HG03097 (cell line): ENCODE results near the gene TIGD2.
A peak's percentile ranks its signal among the peaks of the same experiment; 100 is the strongest.

ENCODE experiments used
- ATAC-seq: cut with Tn5 transposase; IDR thresholded peaks from one replicate; pipeline ENCODE4 v1.9.1; 2021; ENCODE audit not compliant: unreplicated experiment, low FRiP score

TIGD2 gene

GRCh38 chr4:89110986-89111832 lies at the start of gene TIGD2:
Gene TIGD2 (plus strand): TSS chr4:89111533. CDS start chr4:89112975, 1,442 bp downstream.
- ATAC-seq, result peak; percentile 83

GRCh38 chr4:89064848-89065247 lies 46.5 kb upstream of the TIGD2 start:
- ATAC-seq, result no peak

- no peak for ATAC-seq
Observed at GRCh38 chr4:89067417-89067816, 43.9 kb upstream of the TIGD2 start.

DNA sequence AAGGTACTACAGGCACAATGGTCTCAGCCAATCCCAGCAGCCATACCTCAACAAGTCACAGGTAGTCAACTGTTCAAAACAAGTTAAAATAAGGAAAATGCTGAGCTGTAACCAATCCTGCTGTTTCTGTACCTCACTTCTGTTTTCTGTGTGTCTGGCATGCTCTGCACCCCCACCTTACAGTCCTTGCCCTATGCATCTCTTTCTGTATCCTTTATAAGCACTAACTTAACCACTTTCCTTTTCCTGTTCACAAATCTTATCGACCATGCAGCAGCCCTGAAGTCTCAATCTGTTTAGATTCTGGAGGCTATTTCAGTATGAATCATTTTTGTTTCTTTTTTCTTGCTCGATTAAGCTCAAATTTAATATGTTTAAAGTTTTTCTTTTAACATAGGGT lies 41.9 kb upstream of the TIGD2 start:
- ATAC-seq, result peak; percentile 76

GRCh38 chr4:89070041-89070440 lies 41.3 kb upstream of the TIGD2 start:
- peak; percentile 49 for ATAC-seq

DNA sequence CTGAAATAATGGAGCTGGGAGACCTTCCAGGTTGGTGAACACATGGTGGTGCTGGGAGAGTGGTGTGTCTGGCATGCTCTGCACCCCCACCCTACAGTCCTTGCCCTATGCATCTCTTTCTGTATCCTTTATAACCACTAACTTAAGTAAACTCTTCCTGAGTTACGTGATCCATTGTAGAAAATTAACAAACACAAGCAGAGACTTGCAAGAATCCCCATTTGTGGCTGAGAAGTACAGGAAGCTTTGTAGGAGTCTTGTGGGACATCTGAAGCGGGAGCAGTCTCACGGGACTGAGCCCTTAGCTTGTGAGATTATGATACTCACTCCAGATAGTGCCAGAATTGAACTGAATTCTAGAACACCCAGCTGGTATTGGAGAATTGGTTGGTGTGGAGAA lies 40.0 kb upstream of the TIGD2 start:
- no peak for ATAC-seq

- ATAC-seq, result no peak
Observed at GRCh38 chr4:89072921-89073320, 38.4 kb upstream of the TIGD2 start.

DNA sequence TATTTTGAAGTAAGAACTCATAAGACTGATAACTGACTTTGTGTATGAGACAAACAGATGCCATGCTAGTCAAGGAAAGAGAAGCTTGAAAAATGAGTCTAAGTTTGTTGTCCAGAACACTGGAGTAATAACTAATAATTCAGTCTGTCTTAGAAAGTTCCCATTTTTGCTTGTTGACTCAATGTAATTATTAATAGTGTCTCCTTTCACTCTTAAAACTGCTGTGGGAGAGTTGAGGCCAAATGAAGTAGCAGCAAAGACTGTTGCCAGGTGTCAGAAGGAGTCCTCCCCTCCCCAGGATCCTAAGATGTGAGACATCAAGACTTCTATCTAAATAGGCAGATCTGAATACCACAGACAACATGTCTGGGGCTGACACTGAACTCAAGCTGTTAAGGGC lies 33.6 kb upstream of the TIGD2 start:
- ATAC-seq, result no peak

- no peak for ATAC-seq
Observed at GRCh38 chr4:89078300-89078699, 33.0 kb upstream of the TIGD2 start.

DNA sequence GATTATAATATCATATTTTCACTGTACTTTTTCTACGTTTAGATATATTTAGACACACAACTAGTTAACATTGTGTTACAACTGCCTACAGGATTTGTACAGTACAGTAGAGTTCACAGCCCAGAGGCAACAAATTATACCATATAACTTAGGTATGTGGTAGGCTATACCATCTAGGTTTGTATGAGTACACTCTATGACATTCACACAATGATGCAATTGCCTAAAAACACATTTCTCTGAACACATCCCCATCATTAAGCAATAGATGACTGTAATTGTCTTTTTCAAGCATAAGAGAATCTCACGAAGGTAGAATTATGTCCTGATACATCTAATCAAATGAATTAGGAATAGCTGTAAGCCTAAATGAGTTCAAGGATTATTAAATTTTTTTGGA lies 12.3 kb upstream of the TIGD2 start:
- no peak for ATAC-seq

DNA sequence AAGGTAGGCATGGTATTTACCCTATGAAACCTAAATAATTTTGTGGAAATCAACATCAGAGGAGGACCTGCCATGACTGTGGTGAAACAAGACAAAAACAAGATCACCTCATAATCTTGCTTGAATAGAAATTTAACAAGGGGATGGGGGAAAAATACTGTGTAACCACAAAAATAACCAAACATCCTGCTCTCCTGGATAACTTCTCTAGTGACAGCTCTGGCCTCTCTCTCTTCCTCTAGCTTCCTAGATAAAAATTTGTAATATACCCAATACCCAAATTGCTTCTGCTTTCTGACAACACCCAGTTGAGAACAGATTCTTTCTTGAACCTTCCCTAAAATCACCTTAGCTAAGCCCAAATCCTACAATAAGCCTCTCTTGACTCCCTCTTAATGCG lies 11.9 kb upstream of the TIGD2 start:
- ATAC-seq, result no peak

- ATAC-seq, result peak; percentile 21
Observed at GRCh38 chr4:89100853-89101252, 10.5 kb upstream of the TIGD2 start.

- ATAC-seq, result peak; percentile 85
Observed at GRCh38 chr4:89101256-89102161, 9.8 kb upstream of the TIGD2 start.

GRCh38 chr4:89105726-89106125 lies 5.6 kb upstream of the TIGD2 start:
- ATAC-seq, result no peak

GRCh38 chr4:89108091-89108490 lies 3.2 kb upstream of the TIGD2 start:
- no peak for ATAC-seq

- no peak for ATAC-seq
Observed at GRCh38 chr4:89109841-89110540, 1.3 kb upstream of the TIGD2 start.

DNA sequence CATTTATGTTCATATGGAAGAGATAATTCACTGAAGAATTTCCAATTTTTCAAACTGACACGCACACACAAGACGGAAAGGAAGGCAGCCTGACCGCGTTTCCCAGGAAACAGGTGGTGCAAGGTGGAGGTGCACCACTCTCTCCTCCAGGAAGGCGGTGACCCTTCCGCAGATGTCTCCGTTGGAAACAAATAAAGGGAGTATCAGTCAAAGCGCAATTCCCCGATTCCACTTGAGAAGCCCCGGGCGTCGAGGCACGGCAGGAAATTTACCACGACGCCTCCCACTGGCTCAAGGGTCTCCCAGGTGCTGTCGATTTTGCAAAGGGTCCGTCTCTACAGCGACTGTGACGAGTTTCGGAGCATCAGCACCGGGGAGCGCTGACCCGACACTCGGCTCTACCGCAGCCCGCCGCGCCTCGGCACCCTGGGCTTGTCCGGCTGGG lies 770 bp upstream of the TIGD2 start:
- no peak for ATAC-seq

DNA sequence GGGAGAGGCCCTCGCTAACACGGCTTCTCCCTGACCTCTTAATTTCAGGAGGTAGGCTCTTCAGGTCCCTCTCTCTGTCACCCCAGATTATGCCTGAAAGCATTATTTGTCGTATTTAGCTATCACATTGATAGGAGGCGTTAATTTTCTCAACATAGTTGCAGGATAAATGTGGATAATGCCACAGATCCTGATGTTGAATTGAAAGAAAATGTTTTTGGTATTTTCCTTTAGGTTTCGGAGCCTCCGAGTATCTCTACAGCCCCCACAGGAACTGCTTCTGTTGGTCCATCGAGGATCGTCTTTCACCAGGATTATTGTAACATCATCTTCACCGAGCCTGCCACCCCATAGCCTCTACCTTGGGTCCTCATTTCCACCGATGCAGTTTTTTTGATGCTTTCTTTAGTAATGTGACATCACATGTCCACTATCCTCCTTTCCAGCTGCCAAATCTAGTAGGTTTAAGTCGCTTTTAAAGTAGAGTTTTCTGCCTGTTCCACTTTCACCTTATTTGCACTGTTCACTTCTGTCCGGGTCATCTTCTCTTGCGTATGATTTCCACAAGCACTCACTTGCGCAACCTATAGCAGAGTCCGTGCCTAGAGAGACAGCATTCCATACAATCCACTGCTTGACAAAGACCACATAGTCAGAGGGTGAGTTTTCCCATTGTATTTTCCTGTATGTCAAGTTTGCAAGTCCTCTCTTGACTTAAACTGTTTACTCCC lies 665 bp downstream of the TIGD2 start:
- no peak for ATAC-seq

DNA sequence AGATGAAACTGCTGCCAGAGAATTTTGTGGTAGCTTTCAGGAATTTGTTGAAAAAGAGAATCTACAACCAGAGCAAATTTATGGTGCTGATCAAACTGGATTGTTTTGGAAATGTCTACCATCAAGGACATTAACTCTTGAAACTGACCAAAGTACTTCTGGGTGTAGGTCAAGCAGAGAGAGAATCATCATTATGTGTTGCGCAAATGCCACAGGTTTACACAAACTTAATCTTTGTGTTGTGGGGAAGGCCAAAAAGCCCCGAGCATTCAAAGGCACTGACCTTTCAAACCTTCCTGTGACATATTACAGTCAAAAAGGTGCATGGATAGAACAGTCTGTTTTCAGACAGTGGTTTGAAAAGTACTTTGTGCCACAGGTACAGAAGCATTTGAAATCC lies 2.1 kb downstream of the TIGD2 start:
- ATAC-seq, result no peak

- no peak for ATAC-seq
Observed at GRCh38 chr4:89114100-89114499, 2.8 kb downstream of the TIGD2 start.
